ENCODE data around the gene TSPAN15. TPM values are rescaled to one million over a fixed set of nuclear protein-coding genes. Genes with fewer than 3 reads are reported as not detected.

Gene TSPAN15
- total RNA-seq, 1 experiment from 2014 or later: 8.3 TPM

DNA sequence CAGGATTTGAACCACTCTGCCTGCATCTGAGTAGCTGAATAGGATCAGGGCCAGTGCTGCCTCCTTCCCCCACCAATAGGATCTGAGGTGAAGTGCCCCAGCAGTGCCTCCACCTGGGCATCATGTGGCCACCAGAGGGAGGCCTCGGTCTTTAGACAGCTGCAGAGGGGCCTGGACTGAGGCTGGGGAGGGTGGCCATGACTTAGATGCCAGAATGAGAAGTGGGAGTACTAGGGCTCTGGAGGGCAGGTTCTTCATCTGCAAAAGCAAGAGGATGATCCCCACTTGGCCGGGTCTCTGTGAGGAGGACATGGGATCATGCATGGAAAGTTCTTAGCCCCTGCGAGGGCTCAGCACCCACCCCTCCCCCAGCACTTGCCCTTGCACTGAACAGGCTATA is 65.1 kb downstream of the TSPAN15 start:
- TF ChIP-seq RELA (CRISPR knock-in tag; IDR thresholded peaks at IDR 0.05; ENCODE audit: borderline replicate concordance) (no peak), SOX15 (CRISPR knock-in tag; IDR thresholded peaks at IDR 0.05) (no peak), FOXK1 (CRISPR knock-in tag; IDR thresholded peaks at IDR 0.05) (no peak)
- TF ChIP-seq, protein P1, sequence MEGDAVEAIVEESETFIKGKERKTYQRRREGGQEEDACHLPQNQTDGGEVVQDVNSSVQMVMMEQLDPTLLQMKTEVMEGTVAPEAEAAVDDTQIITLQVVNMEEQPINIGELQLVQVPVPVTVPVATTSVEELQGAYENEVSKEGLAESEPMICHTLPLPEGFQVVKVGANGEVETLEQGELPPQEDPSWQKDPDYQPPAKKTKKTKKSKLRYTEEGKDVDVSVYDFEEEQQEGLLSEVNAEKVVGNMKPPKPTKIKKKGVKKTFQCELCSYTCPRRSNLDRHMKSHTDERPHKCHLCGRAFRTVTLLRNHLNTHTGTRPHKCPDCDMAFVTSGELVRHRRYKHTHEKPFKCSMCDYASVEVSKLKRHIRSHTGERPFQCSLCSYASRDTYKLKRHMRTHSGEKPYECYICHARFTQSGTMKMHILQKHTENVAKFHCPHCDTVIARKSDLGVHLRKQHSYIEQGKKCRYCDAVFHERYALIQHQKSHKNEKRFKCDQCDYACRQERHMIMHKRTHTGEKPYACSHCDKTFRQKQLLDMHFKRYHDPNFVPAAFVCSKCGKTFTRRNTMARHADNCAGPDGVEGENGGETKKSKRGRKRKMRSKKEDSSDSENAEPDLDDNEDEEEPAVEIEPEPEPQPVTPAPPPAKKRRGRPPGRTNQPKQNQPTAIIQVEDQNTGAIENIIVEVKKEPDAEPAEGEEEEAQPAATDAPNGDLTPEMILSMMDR (IDR thresholded peaks at IDR 0.05): peak; percentile 75
- TF ChIP-seq, protein P2, sequence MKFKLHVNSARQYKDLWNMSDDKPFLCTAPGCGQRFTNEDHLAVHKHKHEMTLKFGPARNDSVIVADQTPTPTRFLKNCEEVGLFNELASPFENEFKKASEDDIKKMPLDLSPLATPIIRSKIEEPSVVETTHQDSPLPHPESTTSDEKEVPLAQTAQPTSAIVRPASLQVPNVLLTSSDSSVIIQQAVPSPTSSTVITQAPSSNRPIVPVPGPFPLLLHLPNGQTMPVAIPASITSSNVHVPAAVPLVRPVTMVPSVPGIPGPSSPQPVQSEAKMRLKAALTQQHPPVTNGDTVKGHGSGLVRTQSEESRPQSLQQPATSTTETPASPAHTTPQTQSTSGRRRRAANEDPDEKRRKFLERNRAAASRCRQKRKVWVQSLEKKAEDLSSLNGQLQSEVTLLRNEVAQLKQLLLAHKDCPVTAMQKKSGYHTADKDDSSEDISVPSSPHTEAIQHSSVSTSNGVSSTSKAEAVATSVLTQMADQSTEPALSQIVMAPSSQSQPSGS (CRISPR knock-in tag; IDR thresholded peaks at IDR 0.05; ENCODE audit: borderline replicate concordance, low read depth): no peak
- TF ChIP-seq, protein P3, sequence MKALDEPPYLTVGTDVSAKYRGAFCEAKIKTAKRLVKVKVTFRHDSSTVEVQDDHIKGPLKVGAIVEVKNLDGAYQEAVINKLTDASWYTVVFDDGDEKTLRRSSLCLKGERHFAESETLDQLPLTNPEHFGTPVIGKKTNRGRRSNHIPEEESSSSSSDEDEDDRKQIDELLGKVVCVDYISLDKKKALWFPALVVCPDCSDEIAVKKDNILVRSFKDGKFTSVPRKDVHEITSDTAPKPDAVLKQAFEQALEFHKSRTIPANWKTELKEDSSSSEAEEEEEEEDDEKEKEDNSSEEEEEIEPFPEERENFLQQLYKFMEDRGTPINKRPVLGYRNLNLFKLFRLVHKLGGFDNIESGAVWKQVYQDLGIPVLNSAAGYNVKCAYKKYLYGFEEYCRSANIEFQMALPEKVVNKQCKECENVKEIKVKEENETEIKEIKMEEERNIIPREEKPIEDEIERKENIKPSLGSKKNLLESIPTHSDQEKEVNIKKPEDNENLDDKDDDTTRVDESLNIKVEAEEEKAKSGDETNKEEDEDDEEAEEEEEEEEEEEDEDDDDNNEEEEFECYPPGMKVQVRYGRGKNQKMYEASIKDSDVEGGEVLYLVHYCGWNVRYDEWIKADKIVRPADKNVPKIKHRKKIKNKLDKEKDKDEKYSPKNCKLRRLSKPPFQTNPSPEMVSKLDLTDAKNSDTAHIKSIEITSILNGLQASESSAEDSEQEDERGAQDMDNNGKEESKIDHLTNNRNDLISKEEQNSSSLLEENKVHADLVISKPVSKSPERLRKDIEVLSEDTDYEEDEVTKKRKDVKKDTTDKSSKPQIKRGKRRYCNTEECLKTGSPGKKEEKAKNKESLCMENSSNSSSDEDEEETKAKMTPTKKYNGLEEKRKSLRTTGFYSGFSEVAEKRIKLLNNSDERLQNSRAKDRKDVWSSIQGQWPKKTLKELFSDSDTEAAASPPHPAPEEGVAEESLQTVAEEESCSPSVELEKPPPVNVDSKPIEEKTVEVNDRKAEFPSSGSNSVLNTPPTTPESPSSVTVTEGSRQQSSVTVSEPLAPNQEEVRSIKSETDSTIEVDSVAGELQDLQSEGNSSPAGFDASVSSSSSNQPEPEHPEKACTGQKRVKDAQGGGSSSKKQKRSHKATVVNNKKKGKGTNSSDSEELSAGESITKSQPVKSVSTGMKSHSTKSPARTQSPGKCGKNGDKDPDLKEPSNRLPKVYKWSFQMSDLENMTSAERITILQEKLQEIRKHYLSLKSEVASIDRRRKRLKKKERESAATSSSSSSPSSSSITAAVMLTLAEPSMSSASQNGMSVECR (CRISPR knock-in tag; IDR thresholded peaks at IDR 0.05; ENCODE audit: borderline replicate concordance): no peak
- TF ChIP-seq, protein P4, sequence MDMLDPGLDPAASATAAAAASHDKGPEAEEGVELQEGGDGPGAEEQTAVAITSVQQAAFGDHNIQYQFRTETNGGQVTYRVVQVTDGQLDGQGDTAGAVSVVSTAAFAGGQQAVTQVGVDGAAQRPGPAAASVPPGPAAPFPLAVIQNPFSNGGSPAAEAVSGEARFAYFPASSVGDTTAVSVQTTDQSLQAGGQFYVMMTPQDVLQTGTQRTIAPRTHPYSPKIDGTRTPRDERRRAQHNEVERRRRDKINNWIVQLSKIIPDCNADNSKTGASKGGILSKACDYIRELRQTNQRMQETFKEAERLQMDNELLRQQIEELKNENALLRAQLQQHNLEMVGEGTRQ (CRISPR knock-in tag; IDR thresholded peaks at IDR 0.05): peak; percentile 5; the same call in 1 of the 2 replicates
- TF ChIP-seq, protein P5, sequence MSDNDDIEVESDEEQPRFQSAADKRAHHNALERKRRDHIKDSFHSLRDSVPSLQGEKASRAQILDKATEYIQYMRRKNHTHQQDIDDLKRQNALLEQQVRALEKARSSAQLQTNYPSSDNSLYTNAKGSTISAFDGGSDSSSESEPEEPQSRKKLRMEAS (CRISPR knock-in tag; IDR thresholded peaks at IDR 0.05): no peak; the same call in 1 of the 2 replicates

DNA sequence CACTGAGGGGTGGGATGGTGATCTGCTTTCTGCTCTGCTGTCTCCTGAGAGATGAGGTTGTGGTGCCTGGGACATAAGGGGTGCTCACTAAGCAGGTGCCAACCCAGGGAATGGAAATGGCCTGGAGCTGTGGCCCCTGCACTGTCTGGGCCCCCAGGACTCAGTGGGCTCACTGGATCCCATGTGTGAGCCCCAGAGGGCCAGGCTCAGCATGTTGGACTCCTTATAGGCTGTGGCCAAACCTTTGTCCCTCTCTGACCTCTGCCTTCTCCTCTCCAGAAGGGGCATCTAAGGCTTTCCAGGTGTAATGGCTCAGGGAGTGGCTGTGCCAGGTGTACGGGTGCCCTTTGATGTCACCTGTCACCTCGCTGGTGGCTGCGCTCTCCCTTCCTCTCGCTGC is 65.5 kb downstream of the TSPAN15 start:
- H3K4me1 Mint-ChIP-seq: peaks cover 19% of the 10 kb centered on the region
- POLR2A ChIA-PET: interaction anchor here (1.1 to 2.9 kb wide), 2 partner anchors 58 to 119 kb away, joined by 3 to 19 read pairs; no protein-coding TSS in a partner anchor
- H3K9me3 Mint-ChIP-seq: peaks cover 10% of the 10 kb centered on the region
- DNase-seq (ENCODE audit: low spot score): no peak
- no peak for ATAC-seq
- no peak overlapping the region for H3K4me3 Mint-ChIP-seq
- H3K27me3 Mint-ChIP-seq (ENCODE audit: low read depth): no peaks in the 10 kb centered on the region
- H3K36me3 Mint-ChIP-seq: peaks cover 4% of the 10 kb centered on the region
- CTCF ChIA-PET: interaction anchor here (0.7 to 6.3 kb wide), 32 partner anchors 8 to 220 kb away, joined by 3 to 511 read pairs (median 8); partner anchors contain the start of genes FAM241B, NEUROG3, TACR2 and TSPAN15
- H3K27ac Mint-ChIP-seq: no peak overlapping the region
- TF ChIP-seq JAZF1 (CRISPR knock-in tag; IDR thresholded peaks at IDR 0.05): no peak
- TF ChIP-seq, protein P6, sequence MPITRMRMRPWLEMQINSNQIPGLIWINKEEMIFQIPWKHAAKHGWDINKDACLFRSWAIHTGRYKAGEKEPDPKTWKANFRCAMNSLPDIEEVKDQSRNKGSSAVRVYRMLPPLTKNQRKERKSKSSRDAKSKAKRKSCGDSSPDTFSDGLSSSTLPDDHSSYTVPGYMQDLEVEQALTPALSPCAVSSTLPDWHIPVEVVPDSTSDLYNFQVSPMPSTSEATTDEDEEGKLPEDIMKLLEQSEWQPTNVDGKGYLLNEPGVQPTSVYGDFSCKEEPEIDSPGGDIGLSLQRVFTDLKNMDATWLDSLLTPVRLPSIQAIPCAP (CRISPR knock-in tag; IDR thresholded peaks at IDR 0.05): no peak
- TF ChIP-seq, protein P5 (CRISPR knock-in tag; IDR thresholded peaks at IDR 0.05): no peak
- no peak for TF ChIP-seq ZNF671 (CRISPR knock-in tag; IDR thresholded peaks at IDR 0.05)
- TF ChIP-seq, protein P7, sequence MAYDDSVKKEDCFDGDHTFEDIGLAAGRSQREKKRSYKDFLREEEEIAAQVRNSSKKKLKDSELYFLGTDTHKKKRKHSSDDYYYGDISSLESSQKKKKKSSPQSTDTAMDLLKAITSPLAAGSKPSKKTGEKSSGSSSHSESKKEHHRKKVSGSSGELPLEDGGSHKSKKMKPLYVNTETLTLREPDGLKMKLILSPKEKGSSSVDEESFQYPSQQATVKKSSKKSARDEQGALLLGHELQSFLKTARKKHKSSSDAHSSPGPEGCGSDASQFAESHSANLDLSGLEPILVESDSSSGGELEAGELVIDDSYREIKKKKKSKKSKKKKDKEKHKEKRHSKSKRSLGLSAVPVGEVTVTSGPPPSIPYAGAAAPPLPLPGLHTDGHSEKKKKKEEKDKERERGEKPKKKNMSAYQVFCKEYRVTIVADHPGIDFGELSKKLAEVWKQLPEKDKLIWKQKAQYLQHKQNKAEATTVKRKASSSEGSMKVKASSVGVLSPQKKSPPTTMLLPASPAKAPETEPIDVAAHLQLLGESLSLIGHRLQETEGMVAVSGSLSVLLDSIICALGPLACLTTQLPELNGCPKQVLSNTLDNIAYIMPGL (CRISPR knock-in tag; IDR thresholded peaks at IDR 0.05): no peak
- TF ChIP-seq FOXP1 (CRISPR knock-in tag; IDR thresholded peaks at IDR 0.05; ENCODE audit: borderline replicate concordance): no peak
- TF ChIP-seq MXD4 (CRISPR knock-in tag; IDR thresholded peaks at IDR 0.05; ENCODE audit: borderline replicate concordance): no peak
- no peak for TF ChIP-seq RELA (CRISPR knock-in tag; IDR thresholded peaks at IDR 0.05; ENCODE audit: borderline replicate concordance)
- no peak for TF ChIP-seq OVOL2 (CRISPR knock-in tag; IDR thresholded peaks at IDR 0.05; ENCODE audit: borderline replicate concordance)
- TF ChIP-seq, protein P8, sequence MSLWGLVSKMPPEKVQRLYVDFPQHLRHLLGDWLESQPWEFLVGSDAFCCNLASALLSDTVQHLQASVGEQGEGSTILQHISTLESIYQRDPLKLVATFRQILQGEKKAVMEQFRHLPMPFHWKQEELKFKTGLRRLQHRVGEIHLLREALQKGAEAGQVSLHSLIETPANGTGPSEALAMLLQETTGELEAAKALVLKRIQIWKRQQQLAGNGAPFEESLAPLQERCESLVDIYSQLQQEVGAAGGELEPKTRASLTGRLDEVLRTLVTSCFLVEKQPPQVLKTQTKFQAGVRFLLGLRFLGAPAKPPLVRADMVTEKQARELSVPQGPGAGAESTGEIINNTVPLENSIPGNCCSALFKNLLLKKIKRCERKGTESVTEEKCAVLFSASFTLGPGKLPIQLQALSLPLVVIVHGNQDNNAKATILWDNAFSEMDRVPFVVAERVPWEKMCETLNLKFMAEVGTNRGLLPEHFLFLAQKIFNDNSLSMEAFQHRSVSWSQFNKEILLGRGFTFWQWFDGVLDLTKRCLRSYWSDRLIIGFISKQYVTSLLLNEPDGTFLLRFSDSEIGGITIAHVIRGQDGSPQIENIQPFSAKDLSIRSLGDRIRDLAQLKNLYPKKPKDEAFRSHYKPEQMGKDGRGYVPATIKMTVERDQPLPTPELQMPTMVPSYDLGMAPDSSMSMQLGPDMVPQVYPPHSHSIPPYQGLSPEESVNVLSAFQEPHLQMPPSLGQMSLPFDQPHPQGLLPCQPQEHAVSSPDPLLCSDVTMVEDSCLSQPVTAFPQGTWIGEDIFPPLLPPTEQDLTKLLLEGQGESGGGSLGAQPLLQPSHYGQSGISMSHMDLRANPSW (CRISPR knock-in tag; conservative IDR thresholded peaks at IDR 0.05; ENCODE audit: low read depth): no peak
- TF ChIP-seq PRRX2 (CRISPR knock-in tag; IDR thresholded peaks at IDR 0.05): no peak
- TF ChIP-seq ZNF232 (CRISPR knock-in tag; IDR thresholded peaks at IDR 0.05): no peak
- no peak for TF ChIP-seq ZNF121 (CRISPR knock-in tag; IDR thresholded peaks at IDR 0.05)

More for the DNA sequence above, 65.1 kb downstream of the TSPAN15 start:
- Mint-ChIP-seq H3K27ac (no peak overlapping the region), H3K27me3 (ENCODE audit: low read depth) (no peaks in the 10 kb centered on the region), H3K4me1 (peaks cover 19% of the 10 kb centered on the region), H3K36me3 (peaks cover 4% of the 10 kb centered on the region), H3K4me3 (no peak overlapping the region), H3K9me3 (peaks cover 10% of the 10 kb centered on the region)
- DNase-seq (ENCODE audit: low spot score) (peak; percentile 91), ATAC-seq (peak; percentile 97)
- ChIA-PET CTCF (interaction anchor here (0.7 to 6.3 kb wide), 49 partner anchors 8 to 285 kb away, joined by 3 to 511 read pairs (median 7); partner anchors contain the start of genes FAM241B, NEUROG3, TACR2 and TSPAN15), POLR2A (interaction anchor here (1.1 to 2.9 kb wide), 3 partner anchors 58 to 131 kb away, joined by 3 to 19 read pairs (median 3); no protein-coding TSS in a partner anchor)

Measured in WTC11 (cell line).